Measurements from ENCODE around the gene ADAMTS20.

ADAMTS20 gene

GRCh38 chr12:43315961-43316360, 236.0 kb downstream of the ADAMTS20 start:
- H3K79me2 ChIP-seq (ENCODE audit: control insufficient read depth, insufficient read depth, low read length, poor library complexity) = no peaks in the 10 kb centered on the region
- H2BK120ac ChIP-seq (ENCODE audit: insufficient read depth, low read length, poor library complexity) = no peak overlapping the region
- H2AK5ac ChIP-seq (ENCODE audit: low read length) = no peak overlapping the region
- no peak overlapping the region for H3K9ac ChIP-seq (ENCODE audit: low read length)
- no peak overlapping the region for H3K23ac ChIP-seq (ENCODE audit: low read length)
- H2AFZ ChIP-seq (ENCODE audit: insufficient read depth, low read length, poor library complexity) = no peak overlapping the region
- H3K4ac ChIP-seq (ENCODE audit: low read depth, low read length) = no peak overlapping the region
- H3K9me3 ChIP-seq (ENCODE audit: insufficient read depth, low read depth, low read length) = no peaks in the 10 kb centered on the region
- H3K36me3 ChIP-seq (ENCODE audit: control insufficient read depth in 1 of 2, insufficient read depth in 2 of 2, low read length in 2 of 2) = no peaks in the 10 kb centered on the region
- no peak overlapping the region for H4K8ac ChIP-seq (ENCODE audit: low read depth, low read length)
- no peak overlapping the region for H4K91ac ChIP-seq (ENCODE audit: low read depth, low read length)
- H3K4me1 ChIP-seq (ENCODE audit: control insufficient read depth in 1 of 2, insufficient read depth in 2 of 2, low read length in 2 of 2) = no peaks in the 10 kb centered on the region
- DNase-seq = no peak
- H3K14ac ChIP-seq (ENCODE audit: low read length) = no peak overlapping the region
- H3K27me3 ChIP-seq (ENCODE audit: insufficient read depth, low read length) = no peaks in the 10 kb centered on the region
- no peak overlapping the region for H3K27ac ChIP-seq (ENCODE audit: low read depth, low read length)
- H2BK12ac ChIP-seq (ENCODE audit: low read length) = no peak overlapping the region
- H3K4me2 ChIP-seq (ENCODE audit: low read length) = no peak overlapping the region
- no peak overlapping the region for H2BK5ac ChIP-seq (ENCODE audit: low read depth, low read length, poor library complexity)
- no peak overlapping the region for H3K4me3 ChIP-seq (ENCODE audit: low read depth, low read length)
- no peak overlapping the region for H4K12ac ChIP-seq (ENCODE audit: low read depth, low read length)
- no peaks in the 10 kb centered on the region for H3K79me1 ChIP-seq (ENCODE audit: low read length)
- no peak overlapping the region for H3K18ac ChIP-seq (ENCODE audit: low read length)

DNA sequence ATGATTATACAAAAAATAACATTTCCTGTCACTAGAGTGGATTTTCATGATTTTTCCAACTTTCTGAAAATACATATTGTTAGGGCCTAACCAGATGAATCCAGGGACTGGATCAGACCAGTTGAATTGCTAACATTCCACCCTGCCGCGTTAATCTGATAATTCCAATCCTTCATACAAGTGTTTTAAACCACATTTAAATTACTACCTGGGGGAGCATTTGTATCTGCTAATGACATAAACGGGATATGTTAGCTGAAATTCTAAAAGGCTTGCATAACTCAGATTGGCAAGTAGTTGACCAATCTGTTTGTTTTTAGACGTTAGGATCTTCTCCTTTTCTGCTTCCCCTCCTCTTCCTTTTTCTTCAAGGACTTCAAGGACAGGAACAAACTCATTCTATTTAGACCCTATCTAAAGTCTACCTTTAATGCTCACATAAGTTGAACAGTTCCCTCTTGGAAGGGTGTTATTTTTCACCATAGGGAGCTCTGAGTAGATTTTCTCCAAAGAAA, 239.0 kb downstream of the ADAMTS20 start:
- no peak overlapping the region for H2BK120ac ChIP-seq (ENCODE audit: insufficient read depth, low read length, poor library complexity)
- H2BK5ac ChIP-seq (ENCODE audit: low read depth, low read length, poor library complexity) = no peak overlapping the region
- no peaks in the 10 kb centered on the region for H3K27me3 ChIP-seq (ENCODE audit: insufficient read depth, low read length)
- no peaks in the 10 kb centered on the region for H3K79me1 ChIP-seq (ENCODE audit: low read length)
- no peak overlapping the region for H2AFZ ChIP-seq (ENCODE audit: insufficient read depth, low read length, poor library complexity)
- H3K4me1 ChIP-seq (ENCODE audit: control insufficient read depth in 1 of 2, insufficient read depth in 2 of 2, low read length in 2 of 2) = no peaks in the 10 kb centered on the region
- H3K14ac ChIP-seq (ENCODE audit: low read length) = no peak overlapping the region
- no peak overlapping the region for H3K4ac ChIP-seq (ENCODE audit: low read depth, low read length)
- no peak overlapping the region for H3K23ac ChIP-seq (ENCODE audit: low read length)
- no peak overlapping the region for H2BK12ac ChIP-seq (ENCODE audit: low read length)
- no CpG with 5 or more reads among the region's 4 CpGs for whole genome bisulfite sequencing (ENCODE audit: extremely low coverage, insufficient coverage, insufficient read length)
- no peak overlapping the region for H3K4me2 ChIP-seq (ENCODE audit: low read length)
- H4K12ac ChIP-seq (ENCODE audit: low read depth, low read length) = no peak overlapping the region
- no peaks in the 10 kb centered on the region for H3K36me3 ChIP-seq (ENCODE audit: control insufficient read depth in 1 of 2, insufficient read depth in 2 of 2, low read length in 2 of 2)
- no peak overlapping the region for H3K9ac ChIP-seq (ENCODE audit: low read length)
- H4K91ac ChIP-seq (ENCODE audit: low read depth, low read length) = no peak overlapping the region
- no peak overlapping the region for H4K8ac ChIP-seq (ENCODE audit: low read depth, low read length)
- no peaks in the 10 kb centered on the region for H3K79me2 ChIP-seq (ENCODE audit: control insufficient read depth, insufficient read depth, low read length, poor library complexity)
- no peak overlapping the region for H3K27ac ChIP-seq (ENCODE audit: low read depth, low read length)
- no peak overlapping the region for H3K4me3 ChIP-seq (ENCODE audit: low read depth, low read length)
- H3K9me3 ChIP-seq (ENCODE audit: insufficient read depth, low read depth, low read length) = no peaks in the 10 kb centered on the region
- H3K18ac ChIP-seq (ENCODE audit: low read length) = no peak overlapping the region
- H2AK5ac ChIP-seq (ENCODE audit: low read length) = no peak overlapping the region
- peak in 1 of 2 donors; percentile 41 for DNase-seq

DNA sequence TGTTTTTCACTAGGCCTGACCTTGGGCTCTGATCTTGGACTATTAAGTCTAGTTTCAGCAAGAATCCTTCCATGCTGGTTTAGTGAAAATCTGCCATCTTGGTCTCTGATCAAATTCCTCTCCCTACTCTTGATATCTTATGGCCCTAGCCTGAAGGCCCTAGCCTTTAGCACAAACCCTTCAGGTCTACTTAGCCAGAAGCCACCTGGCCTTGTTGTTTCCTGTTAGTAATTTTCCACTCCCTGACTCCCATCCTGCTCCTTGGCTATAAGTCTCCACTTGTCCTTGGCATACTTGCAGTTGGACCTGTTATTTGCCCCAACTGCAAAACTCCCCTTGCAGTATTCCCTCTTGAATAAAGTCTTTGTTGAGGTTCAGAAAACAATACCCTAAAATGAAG, 241.4 kb downstream of the ADAMTS20 start:
- Histone ChIP-seq H3K4me2 (ENCODE audit: low read length) (no peak overlapping the region), H3K23ac (ENCODE audit: low read length) (no peak overlapping the region), H3K36me3 (ENCODE audit: control insufficient read depth in 1 of 2, insufficient read depth in 2 of 2, low read length in 2 of 2) (no peaks in the 10 kb centered on the region), H3K4me1 (ENCODE audit: control insufficient read depth in 1 of 2, insufficient read depth in 2 of 2, low read length in 2 of 2) (no peaks in the 10 kb centered on the region), H2BK12ac (ENCODE audit: low read length) (no peak overlapping the region), H3K4ac (ENCODE audit: low read depth, low read length) (no peak overlapping the region), H2BK120ac (ENCODE audit: insufficient read depth, low read length, poor library complexity) (no peak overlapping the region), H3K79me2 (ENCODE audit: control insufficient read depth, insufficient read depth, low read length, poor library complexity) (no peaks in the 10 kb centered on the region), H3K27ac (ENCODE audit: low read depth, low read length) (no peak overlapping the region), H4K91ac (ENCODE audit: low read depth, low read length) (peak overlapping the region; percentile 18), H2AFZ (ENCODE audit: insufficient read depth, low read length, poor library complexity) (no peak overlapping the region), H3K27me3 (ENCODE audit: insufficient read depth, low read length) (no peaks in the 10 kb centered on the region), H3K9me3 (ENCODE audit: insufficient read depth, low read depth, low read length) (no peaks in the 10 kb centered on the region), H3K9ac (ENCODE audit: low read length) (no peak overlapping the region), H3K4me3 (ENCODE audit: low read depth, low read length) (no peak overlapping the region), H2BK5ac (ENCODE audit: low read depth, low read length, poor library complexity) (no peak overlapping the region), H4K8ac (ENCODE audit: low read depth, low read length) (no peak overlapping the region), H3K79me1 (ENCODE audit: low read length) (no peaks in the 10 kb centered on the region), H3K14ac (ENCODE audit: low read length) (no peak overlapping the region), H3K18ac (ENCODE audit: low read length) (no peak overlapping the region), H2AK5ac (ENCODE audit: low read length) (no peak overlapping the region), H4K12ac (ENCODE audit: low read depth, low read length) (no peak overlapping the region)
- DNase-seq = peak; percentile 52 to 53

- H4K12ac ChIP-seq (ENCODE audit: low read depth, low read length) = no peak overlapping the region
- H3K79me2 ChIP-seq (ENCODE audit: control insufficient read depth, insufficient read depth, low read length, poor library complexity) = no peaks in the 10 kb centered on the region
- no peak overlapping the region for H3K9ac ChIP-seq (ENCODE audit: low read length)
- H3K18ac ChIP-seq (ENCODE audit: low read length) = no peak overlapping the region
- DNase-seq = peak; percentile 63 to 84
- no peak overlapping the region for H2AK5ac ChIP-seq (ENCODE audit: low read length)
- no peak overlapping the region for H3K4ac ChIP-seq (ENCODE audit: low read depth, low read length)
- H3K27ac ChIP-seq (ENCODE audit: low read depth, low read length) = no peak overlapping the region
- no peak overlapping the region for H4K8ac ChIP-seq (ENCODE audit: low read depth, low read length)
- H3K9me3 ChIP-seq (ENCODE audit: insufficient read depth, low read depth, low read length) = no peaks in the 10 kb centered on the region
- no peak overlapping the region for H3K14ac ChIP-seq (ENCODE audit: low read length)
- no peaks in the 10 kb centered on the region for H3K79me1 ChIP-seq (ENCODE audit: low read length)
- no peaks in the 10 kb centered on the region for H3K27me3 ChIP-seq (ENCODE audit: insufficient read depth, low read length)
- no peak overlapping the region for H3K4me3 ChIP-seq (ENCODE audit: low read depth, low read length)
- no peak overlapping the region for H3K4me2 ChIP-seq (ENCODE audit: low read length)
- no peak overlapping the region for H2AFZ ChIP-seq (ENCODE audit: insufficient read depth, low read length, poor library complexity)
- H4K91ac ChIP-seq (ENCODE audit: low read depth, low read length) = no peak overlapping the region
- no peak overlapping the region for H2BK120ac ChIP-seq (ENCODE audit: insufficient read depth, low read length, poor library complexity)
- no peak overlapping the region for H2BK12ac ChIP-seq (ENCODE audit: low read length)
- H3K36me3 ChIP-seq (ENCODE audit: control insufficient read depth in 1 of 2, insufficient read depth in 2 of 2, low read length in 2 of 2) = no peaks in the 10 kb centered on the region
- H3K23ac ChIP-seq (ENCODE audit: low read length) = no peak overlapping the region
- H2BK5ac ChIP-seq (ENCODE audit: low read depth, low read length, poor library complexity) = no peak overlapping the region
- H3K4me1 ChIP-seq (ENCODE audit: control insufficient read depth in 1 of 2, insufficient read depth in 2 of 2, low read length in 2 of 2) = no peaks in the 10 kb centered on the region
- no CpG with 5 or more reads among the region's 3 CpGs for WGBS (ENCODE audit: extremely low coverage, insufficient coverage, insufficient read length)
Measured at GRCh38 chr12:43309959-43310358, 242.0 kb downstream of the ADAMTS20 start.

Data from trophoblast cell (in vitro differentiated cells and primary cell).